GM19328 (cell line): ENCODE results near the gene MAP4K2.
"Not testable (repeated sequence)": the region's sequence is repeated elsewhere in the genome, so short reads cannot be mapped to it uniquely, and the experiment has no call there.

Experiments used
- ATAC-seq: cut with Tn5 transposase; IDR thresholded peaks from one replicate; pipeline ENCODE4 v1.9.1; 2021; ENCODE audit warnings: mild to moderate bottlenecking, moderate library complexity; ENCODE audit not compliant: unreplicated experiment

Gene MAP4K2

DNA sequence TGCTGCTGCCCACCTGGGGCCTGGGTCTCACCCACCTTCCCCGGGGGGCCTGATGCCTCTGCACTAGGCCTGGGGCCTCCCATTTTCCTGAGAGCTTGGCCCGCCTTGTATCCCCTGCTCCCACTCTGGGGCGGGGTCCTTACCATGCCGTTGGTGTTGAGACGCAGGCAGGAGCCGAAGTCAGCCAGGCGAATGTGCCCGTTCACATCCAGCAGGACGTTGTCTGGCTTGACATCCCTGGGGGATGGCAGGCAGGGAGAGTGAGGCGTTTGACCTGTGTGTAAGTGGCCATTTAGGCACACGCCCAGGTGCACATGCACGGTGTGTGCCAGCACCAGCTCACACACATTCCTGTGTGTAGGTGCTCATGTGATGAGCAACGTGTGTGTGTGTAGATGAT is 36.3 kb upstream of the MAP4K2 start:
- no peak for ATAC-seq

DNA sequence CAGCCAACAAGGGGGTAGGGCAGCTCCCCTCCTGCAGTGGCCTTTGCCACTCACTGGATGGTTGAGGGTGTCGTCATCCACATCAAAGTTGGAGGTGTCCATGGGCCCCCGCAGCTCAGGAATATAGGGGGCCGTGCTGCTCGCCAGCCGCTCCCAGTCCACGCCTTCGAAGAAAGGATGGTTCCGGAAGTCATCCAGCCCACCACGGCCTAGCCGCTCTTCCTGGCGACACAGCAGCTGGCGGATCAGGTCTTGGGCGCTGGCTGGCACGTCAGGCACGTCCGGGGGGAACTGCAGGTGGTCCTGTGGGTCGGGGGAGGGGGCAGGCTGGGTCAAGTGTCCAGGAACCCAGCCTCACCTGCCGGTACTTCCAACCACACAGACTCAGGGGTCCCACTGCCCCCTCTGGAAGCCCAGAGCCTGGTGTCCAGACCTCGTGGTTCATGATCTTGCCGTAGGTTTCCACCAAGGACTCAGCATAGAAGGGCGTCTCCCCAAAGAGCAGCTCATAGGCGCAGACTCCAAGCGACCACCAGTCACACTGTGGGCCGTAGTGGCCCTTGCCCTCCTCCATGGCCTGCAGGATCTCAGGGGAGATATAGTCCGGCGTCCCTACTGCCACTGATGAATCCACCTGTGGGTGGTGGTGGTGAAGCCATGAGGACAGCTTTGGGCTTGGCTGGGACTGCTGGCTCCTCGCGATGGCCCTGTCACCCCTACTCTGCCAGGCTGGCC is 35.8 kb upstream of the MAP4K2 start:
- no peak for ATAC-seq

DNA sequence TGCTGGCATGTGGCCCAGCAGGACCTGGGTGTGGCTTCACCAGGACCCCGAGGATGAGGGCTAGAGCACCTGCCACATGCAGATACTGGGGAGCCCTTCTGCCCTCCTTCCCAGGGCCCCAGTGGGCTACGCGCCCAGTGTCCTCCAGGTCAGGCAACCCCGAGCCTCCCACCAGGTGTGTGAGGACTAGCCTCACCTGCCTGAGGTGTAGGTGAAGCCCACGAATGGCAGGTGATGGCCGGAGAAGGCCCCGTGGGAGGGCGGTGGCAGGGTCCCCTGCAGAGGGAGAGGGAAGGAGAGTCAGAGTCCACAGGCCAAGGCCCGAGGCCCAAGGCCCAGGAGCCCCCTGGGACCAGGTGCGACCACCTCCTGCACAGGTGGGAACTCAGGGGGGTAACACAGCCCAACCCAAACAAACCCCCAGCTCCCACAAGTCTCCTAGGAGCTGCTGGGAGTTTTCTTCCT is 34.9 kb upstream of the MAP4K2 start:
- ATAC-seq: no peak

DNA sequence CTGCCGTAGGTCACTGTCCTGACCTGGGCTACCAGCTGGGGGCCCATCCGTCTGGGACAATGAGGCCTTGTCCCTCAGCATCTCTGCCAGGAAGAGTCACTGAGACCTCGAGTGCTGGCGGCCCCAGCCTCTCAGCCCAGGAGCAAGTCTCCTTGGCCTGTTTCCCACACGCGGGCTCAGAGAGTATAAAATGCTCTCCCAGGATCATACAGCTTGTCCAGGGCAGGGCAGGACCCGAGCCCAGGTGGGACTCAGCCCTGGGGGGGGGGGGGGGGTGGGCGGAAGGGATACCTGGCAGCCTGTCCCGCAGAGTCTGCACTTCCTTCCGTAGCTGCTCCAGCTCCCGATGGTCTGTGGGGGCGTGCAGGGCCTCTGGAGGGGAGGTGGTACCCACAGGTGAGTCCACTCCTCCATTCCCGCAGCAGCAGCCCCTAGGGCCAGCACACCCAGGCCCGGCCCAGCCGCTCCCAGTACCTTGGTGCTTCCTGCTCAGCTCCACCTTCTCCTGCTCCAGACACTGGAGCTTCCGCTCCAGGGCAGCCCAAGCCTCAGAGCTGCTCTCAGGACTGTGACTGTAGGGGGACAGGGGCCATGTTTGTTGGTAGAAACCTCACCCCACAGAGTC is 33.5 kb upstream of the MAP4K2 start:
- no peak for ATAC-seq

DNA sequence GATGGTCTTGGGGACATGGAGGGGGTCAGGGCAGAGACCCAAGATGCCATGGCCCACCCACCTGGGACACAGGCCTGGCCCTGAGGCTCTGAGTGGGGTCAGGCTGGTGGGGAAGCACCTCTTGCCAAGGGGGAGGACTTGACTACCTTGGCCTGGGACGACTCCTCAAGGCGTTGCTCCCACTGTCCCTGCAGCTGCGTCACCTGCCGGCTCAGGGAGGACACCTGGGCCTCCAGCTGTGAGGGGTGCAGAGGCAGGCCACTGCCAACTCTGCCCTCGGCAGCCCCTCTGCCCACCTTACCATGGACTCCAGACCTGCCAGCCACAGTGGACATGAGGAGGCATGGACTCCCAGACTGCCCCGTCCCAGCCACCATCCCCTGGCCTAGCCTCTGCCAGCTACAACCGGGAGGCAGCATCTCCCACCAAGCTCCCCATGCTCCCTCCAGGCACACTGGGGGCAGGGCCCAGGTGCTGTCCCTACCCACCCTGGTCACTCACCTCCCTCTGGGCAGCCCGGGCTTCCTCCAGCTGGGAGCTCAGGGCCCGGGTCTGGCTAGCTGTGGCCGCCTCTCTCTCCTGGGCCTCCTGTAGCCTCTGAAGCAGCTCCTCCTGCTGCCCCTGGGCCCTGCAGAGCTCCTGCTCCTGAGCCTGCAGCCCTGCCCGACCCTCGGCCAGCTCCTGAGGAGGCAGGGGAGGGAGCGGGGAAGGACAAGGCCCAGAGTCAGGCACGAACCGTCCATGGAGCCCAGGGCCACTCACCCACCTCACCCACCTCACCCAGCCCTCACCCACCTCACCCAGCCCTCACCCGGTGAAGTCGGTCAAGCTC is 32.8 kb upstream of the MAP4K2 start:
- ATAC-seq: no peak

DNA sequence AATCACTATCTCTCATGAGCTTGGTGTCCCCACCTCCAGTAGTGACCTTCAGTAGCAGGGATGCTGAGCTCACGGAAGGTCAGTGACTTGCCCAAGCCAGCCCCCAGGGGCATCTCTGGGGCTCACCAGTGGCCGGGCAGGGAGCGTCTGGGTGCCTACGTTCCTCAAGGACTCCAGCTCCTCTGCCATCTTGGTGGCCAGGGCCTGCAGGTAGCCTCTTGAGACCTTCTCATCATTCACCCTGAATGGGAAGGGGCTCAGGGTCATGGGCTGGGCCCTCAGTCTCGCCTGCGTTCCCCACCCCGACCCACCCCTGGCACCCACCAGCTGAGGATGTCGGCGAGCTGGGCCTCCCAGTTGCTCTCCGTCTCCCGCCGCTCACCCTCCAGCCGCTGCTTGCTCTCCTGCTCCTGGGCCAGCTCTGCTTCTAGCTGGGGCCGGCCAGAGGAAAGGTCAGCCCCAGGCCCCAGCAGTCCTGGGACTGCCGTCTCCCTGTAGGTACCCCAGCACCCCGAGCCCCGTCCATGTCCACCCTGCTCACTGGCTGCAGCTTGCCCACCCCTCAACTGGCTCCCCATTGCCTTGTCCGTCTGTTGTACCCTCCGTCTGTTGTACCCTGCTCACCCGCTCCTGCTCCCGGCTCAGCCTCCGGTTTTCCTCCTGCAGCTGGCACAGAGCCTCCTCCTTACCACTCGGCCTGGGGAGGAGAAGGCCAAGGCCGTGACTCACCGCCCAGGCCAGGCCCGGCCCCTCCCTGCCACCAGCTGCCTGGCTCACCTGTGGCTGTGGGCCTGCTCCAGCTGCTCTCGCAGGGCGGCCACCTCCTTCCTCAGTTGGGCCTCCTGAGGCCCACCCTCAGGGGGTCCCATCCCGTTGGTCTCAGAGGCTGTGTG is 32.0 kb upstream of the MAP4K2 start:
- no peak for ATAC-seq

DNA sequence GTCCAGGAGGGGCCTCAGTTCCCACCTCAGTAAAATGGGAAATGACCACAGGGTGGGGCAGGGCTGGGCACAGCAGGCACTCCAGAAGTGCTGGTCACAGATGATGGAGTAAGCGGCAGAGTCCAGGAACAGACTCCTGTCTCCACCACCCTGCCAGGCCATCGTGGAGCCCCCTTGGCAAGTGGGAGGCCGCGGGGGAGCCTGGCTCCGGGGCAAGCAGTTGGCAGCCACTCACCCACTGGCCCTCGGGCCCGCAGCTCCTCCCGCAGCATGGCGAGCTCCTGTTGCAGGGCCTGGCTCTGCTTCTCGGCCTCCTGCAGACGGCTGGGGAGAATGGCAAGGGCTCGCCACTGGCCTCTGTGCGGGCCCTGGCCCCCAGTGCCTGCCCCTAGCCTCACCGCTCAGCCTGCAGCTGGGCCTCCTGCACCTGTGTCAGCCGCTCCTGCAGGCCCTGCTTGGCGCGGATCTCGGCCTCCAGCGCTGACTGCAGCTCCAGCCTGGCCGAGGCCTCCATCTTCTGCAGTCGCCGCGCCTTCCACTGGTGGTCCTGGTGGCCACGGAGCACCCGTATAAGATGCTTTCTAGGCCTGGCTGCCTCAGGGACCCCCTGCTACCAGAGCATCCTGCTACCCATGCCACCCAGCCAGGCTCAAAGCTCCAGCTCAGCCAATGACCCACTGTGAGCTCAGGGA is 31.2 kb upstream of the MAP4K2 start:
- ATAC-seq: no peak

DNA sequence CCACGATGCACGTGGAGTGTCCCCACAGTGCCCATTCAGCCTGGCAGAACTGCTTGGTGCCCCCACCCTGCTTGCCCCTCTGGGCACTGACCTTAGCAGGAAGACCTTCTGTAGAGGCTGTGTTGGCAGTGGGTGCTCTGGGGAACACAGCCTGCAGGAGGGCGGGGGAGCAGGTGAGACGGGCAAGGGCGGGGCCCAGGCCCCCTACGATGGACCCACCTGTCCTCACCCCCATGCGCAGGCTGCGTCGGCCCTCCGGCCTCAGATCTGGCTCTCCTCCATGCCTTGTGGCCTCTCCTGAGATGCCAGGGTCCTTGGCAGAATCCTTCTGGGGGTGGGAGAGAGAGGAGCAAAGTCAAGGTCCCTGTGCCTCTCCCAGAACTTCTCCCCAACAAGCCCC is 30.5 kb upstream of the MAP4K2 start:
- ATAC-seq: no peak

DNA sequence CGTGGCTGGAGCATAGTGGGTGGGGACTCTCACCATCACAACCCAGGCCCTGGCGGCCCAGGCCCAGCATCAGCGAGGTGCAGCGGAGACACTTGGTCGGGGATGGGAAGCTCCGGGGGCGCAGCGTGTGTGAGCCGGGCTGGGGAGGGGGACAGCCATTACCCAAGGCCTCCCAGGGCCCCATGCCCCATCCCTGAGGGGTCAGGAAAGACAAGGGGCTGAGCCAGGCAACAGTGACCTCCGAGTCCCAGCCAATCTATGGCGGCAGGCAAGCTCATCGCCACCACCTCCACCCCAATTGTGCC is 30.1 kb upstream of the MAP4K2 start:
- ATAC-seq: no peak

DNA sequence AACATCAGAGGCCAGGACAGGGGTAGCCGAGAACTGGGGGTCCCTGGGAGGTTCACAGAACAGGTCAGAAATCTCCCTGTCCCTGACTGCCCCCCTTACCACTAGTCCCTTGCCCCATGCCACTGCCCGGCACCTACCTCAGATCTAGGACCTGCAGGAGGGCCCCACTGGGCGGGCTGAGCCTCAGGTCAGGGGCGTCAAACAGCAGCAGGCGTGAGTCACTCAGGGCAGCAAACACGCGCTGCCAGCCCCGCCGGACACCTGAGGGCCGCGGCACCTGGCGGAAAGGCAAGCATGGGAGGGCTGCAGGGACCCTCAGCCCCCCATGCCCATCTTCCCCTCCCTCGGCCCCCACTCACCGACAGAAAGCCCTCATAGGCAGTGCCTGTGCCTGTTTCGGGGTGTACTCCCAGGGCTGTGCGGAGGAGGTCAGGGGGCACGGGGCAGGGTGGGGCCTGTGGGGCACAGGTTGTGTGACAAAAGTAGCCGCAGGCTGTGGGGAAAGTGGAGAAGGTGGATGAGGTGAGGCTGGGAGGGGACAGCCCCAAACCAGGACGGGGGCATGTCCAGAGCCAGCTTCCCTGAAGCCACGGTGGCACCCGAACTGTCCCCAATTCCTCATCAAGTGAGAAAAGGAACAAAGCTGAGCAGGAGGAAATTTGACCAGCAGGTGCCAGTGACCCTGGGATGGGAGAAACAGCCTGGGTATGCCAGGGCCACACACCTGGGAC is 29.6 kb upstream of the MAP4K2 start:
- ATAC-seq: no peak

DNA sequence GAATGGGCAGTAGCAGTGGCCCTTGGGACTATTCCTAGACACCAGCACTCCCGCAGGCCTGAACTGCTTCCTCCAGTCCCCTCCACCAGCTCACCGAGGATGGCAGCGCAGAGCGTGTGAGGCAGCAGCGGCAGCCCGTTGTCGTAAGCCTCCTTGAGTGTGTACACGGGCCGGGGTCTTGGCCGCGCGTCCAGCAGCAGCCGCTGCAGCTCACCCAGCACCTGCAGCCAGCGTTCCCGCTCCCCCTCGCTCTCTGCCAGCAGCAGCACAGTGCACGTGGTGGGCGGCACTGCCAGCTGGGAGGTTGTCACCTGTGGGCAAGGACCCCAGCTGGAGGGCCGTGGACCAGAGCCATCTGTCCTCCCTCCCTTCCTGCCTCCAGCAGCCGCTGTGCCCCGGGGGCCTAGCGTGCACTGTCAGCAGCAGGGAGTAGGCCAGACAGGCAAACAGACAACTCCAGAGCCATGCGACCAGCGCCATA is 28.4 kb upstream of the MAP4K2 start:
- no peak for ATAC-seq

DNA sequence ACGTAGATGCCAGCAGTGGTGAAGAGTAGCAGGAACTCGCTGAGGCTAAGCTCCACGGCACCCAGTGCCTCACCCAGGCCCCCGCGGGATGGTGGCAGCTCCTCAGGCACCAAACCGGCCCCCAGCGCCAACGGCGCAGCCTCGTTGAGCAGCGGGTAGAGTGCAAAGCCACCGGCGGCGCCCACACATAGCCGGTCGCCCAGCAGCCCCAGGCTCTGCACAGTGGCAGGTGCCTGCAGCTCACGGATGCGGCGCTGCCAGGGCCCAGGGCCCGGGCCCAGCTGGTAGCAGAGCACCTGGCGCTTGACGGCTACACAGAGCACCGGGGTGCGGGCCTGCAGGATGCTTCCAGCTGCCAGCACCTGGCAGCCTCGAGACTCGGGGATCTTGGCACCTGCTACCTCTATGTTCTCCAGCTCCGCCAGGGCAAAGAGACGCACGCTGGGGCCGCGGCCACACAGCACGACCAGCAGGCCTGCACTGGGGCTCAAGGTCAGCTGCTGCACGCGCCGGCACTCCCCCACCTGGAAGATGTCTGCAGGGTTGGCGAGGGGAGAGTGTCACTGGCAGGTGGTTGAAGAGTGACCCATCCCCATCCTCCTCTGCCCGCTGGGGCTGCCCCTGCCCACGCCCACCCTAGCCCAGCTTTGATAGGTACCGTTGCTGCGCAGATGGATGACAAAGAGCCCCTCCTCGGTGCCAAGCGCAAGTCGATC is 26.7 kb upstream of the MAP4K2 start:
- ATAC-seq: no peak

DNA sequence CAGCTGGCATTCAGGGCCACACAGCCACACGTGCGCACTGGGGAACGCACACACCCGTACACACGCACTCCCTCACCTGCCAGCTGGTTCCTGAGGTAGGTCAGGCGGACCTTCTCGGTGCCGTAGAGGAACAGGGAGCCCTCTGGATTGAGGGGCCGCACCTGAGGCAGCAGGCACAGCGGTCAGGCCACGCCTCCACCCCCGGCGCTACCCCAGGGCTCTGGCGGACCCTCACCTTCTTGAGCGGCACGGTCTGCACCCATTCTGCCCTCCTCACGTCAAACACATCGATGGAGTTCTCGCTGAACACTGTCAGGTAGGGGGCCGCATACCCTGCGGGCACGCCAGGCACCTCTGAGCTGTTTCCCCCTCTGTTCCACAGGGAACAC is 24.4 kb upstream of the MAP4K2 start:
- ATAC-seq: no peak

DNA sequence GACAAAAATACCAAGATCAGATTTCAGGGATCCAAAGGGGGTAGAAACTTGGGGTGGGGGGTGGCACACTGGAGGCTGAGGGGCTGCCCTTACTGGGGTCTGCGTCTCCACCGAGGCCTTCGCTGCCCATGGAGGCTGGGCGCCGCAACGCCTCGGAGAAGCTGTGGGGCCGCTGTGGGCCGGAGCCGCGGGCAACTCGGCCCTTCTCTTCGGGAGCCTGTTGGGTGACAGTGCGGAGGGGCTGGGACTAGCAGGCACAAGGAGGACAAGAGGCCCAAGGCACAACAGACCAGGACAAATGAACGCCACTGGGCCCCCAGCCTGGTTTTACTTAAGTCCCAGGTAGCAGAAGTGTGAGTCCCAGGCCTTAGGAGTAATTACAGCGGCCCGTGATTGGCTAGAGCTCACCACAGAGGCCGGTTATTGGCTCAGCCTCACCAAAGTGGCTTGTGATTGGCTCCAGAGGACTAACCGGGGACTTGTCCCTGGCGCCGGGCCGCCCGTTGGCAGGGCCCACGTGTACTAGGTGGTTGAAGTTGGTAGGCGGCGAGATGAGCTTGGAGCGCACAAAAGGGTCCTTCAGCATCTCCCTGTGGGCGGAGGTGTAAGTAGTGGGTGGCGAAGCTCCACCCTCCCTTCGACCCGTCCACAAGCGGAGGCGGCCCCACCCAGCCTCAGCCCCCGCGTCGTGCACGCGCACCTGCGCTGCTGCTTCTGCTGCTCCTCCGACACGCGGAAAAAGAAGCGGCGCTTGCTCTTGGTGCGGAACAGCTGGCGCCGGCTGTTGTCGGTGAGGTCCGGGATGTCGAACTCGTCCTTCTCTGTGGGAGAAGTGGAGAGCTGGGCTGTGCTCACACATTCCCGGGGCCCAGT is 23.8 kb upstream of the MAP4K2 start:
- no peak for ATAC-seq

DNA sequence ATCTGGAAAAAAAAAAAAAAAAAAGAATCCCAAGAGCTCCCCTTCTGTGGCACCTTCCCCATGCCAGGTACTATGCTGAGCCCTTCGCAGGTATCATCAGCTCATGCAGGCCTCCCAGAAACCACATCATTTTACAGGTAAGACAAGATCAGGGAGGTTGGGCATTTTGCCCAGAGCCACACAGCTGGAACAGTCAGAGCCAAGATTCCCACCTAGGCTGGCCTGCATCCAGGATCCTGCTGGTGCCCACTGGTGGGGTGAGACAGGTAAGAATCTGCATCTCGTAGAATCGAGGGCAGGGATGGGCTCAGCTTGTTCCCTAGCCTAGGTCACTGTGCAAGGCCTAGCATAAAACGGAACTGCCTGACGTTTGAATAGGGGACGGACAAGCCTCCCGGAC is 23.0 kb upstream of the MAP4K2 start:
- no peak for ATAC-seq

DNA sequence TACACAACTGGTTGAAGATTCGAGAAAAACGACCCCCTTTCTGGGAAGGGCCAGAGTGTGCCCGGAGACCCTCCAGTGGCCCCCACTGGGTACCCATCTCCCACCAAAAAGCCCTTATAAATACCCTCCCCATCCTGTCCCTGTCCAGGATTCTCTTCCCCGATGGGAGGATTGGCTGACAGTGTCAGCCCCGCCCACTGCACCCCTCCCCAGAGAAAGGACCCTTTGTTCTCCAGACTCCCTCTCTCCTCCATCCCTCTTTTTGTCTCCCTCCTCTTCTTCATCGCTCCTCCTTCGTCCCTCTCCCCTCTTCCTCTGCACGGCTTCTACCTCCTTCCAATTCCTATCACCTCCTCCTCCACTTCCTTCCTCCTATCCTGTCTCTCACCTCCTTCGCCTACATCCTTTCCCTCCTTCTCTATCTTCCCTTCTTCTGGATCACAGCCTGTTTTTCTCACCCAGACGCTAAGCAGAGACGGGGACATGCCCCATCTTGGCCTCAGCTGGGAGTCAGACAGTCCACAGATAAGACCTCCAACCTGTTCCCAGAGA is 20.6 kb upstream of the MAP4K2 start:
- ATAC-seq: no peak

DNA sequence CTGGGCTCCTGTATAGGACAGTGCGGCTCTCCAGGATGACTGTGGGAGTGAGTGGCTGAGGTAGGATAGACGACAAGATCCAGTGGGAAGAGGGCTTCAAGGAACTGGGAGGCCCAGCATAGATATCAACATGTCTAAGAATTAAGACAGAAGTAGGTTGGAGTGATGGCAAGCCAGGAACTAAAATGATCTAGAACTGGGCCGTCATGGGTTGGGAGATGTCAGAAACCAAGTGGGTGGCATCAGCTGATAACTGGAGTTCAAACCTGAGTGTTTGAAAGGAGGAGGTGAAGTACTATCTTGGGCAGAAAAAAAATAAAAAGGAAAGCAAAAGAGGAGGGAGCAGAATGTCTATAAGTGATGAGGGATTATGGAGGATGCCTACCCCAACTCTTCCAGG is 14.5 kb upstream of the MAP4K2 start:
- no peak for ATAC-seq

DNA sequence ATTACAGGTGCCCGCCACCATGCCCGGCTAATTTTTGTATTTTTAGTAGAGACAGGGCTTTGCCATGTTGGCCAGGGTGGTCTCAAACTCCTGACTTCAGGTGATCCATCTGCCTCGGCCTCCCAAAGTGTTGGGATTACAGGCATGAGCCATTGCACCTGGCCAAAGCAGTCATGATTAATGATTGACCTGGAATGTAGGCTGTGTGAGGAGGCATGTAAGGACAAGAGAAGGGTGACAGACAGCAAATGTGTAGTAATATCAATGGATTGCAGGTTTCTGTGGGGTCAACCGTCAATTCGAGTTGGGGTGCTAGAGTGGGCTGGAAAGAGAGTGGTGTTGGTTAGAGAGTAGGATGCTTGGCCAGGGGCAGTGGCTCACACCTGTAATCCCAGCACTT is 12.4 kb upstream of the MAP4K2 start:
- not testable (repeated sequence) for ATAC-seq
